Measurements from ENCODE around the gene MCF2L. TPM values are rescaled to one million over a fixed set of nuclear protein-coding genes. Genes with fewer than 3 reads are reported as not detected.
A peak's percentile ranks its signal among the peaks of the same experiment; 100 is the strongest.

MCF2L gene
- total and polyA plus RNA-seq, 7 donors: 9.1 to 40.5 (median 20.3) TPM

- WGBS, 3 donors: 91 to 93% (median 92%) methylated on average over 19 of the region's 19 CpGs
- no peaks in the 10 kb centered on the region for H3K4me1 ChIP-seq
- DNase-seq: no peak
- ATAC-seq: no peak
- H3K27ac ChIP-seq: no peak overlapping the region
- H3K36me3 ChIP-seq (ENCODE audit: insufficient read depth in 1 of 2, low read depth in 1 of 2): no peaks in the 10 kb centered on the region
- no peak overlapping the region for H3K4me3 ChIP-seq
- H3K27me3 ChIP-seq (ENCODE audit: insufficient read depth in 3 of 3, low read length in 2 of 3): peaks cover 0 to 19% (median 0%) of the 10 kb centered on the region in 3 donors
- TF ChIP-seq CTCF (IDR thresholded peaks at IDR 0.05): no peak
- H3K9me3 ChIP-seq: no peaks in the 10 kb centered on the region
- intact Hi-C loops (cut with DNase I): no loop called here
Observed at GRCh38 chr13:113125506-113126264, 156.7 kb downstream of the MCF2L start.

DNA sequence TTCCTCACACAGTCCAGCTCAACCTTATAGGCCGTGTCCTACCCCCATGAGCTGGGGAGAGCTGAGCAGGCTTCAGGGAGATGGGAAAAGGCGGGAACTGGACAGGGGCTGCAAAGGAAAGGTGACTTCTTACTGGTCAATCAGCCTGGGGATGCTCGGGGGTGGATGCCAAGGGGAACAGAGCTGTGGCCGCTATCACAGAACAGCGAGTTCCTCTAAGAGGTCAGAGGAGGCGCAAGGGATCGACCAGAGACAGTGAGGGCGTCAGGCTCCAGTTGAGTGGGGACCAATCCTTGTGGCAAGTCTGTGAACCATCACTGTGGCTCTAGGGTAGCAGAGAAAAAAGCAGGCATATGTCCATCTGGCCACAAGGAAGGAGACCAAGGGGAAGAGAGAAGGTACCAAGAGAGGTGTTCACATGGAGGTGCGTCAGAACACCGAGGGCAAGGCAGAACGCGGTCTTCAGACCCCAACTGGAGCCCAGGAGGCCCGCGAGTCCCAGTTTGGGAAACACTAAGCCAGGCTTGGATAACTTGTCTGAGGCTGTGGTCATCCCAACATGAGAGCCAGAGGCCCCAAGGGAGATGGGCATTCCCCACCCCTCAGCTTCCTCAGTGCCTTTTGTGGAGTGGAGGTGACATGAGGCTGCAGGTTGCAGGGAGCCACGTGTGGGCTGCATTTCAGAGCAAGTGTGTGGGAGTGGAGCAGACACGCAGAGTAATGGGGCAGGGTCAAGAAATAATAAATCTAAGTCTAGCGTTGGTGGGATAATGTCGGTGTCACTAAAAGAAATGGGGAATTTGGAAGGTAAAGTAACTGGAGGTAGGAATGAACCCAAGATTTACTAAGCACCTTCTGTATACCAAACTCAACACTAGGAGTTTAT lies 157.5 kb downstream of the MCF2L start:
- Histone ChIP-seq H3K4me3 (no peak overlapping the region), H3K36me3 (ENCODE audit: insufficient read depth in 1 of 2, low read depth in 1 of 2) (no peaks in the 10 kb centered on the region), H3K4me1 (no peaks in the 10 kb centered on the region), H3K27ac (no peak overlapping the region), H3K9me3 (no peaks in the 10 kb centered on the region), H3K27me3 (ENCODE audit: insufficient read depth in 3 of 3, low read length in 2 of 3) (peaks cover 0 to 12% (median 0%) of the 10 kb centered on the region in 3 donors)
- ATAC-seq (no peak), DNase-seq (no peak)
- no peak for TF ChIP-seq CTCF (IDR thresholded peaks at IDR 0.05)
- 90 to 92% (median 91%) methylated on average over 18 of the region's 18 CpGs for WGBS, 3 donors
- intact Hi-C loops (cut with DNase I): no loop called here

DNA sequence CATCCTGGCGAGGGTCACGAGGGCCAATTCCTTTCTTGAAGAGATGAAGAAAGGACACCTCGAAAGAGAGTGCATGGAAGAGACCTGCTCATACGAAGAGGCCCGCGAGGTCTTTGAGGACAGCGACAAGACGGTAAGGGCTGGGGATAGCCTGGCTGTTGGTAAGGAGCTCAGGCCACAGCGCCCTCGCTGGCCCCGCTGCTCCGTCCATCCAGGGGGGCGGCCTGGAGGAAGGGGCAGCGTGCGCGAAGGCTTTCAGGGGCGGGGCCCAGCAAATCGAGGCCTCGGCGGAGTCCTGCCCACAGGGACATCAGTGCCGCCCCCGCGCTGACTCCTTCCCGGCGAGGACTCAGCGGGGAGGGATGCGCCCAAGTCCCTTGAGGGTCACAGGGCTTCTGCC lies 160.5 kb downstream of the MCF2L start:
- ATAC-seq: no peak
- WGBS, 3 donors: 75 to 80% (median 79%) methylated on average over 27 of the region's 27 CpGs

More for the DNA sequence above, 160.5 kb downstream of the MCF2L start:
- no peak for DNase-seq
- no peak overlapping the region for H3K27ac ChIP-seq
- peak overlapping the region; percentile 46 for H3K4me3 ChIP-seq
- H3K36me3 ChIP-seq (ENCODE audit: insufficient read depth in 1 of 2, low read depth in 1 of 2): no peaks in the 10 kb centered on the region
- intact Hi-C loops (cut with DNase I): no loop called here
- no peaks in the 10 kb centered on the region for H3K27me3 ChIP-seq (ENCODE audit: insufficient read depth in 3 of 3, low read length in 2 of 3)
- H3K4me1 ChIP-seq: no peaks in the 10 kb centered on the region
- no peaks in the 10 kb centered on the region for H3K9me3 ChIP-seq
- TF ChIP-seq CTCF (IDR thresholded peaks at IDR 0.05): no peak

Data from psoas muscle (tissue), 8 donors.